ENCODE results near the gene CRIM1.

- TF ChIP-seq PHF8 (conservative IDR thresholded peaks at IDR 0.05; ENCODE audit: low read depth, low read length) (no peak), CTCF (IDR thresholded peaks at IDR 0.05; ENCODE audit: control extremely low read depth in 1 of 3, insufficient read depth in 1 of 3, low read depth in 1 of 3, low read length in 3 of 3) (no peak), TAF1 (IDR thresholded peaks at IDR 0.05; ENCODE audit: low read depth, low read length) (no peak), JUN (IDR thresholded peaks at IDR 0.05; ENCODE audit: low read depth, low read length) (no peak), POLR2AphosphoS5 (IDR thresholded peaks at IDR 0.05; ENCODE audit: low read depth, low read length) (no peak), JUND (IDR thresholded peaks at IDR 0.05; ENCODE audit: low read length) (no peak), CEBPB (IDR thresholded peaks at IDR 0.05; ENCODE audit: low read depth, low read length) (no peak), POLR2A (IDR thresholded peaks at IDR 0.05; ENCODE audit: control extremely low read depth in 1 of 2, low read depth in 2 of 2, low read length in 2 of 2) (no peak), MAX (IDR thresholded peaks at IDR 0.05) (no peak), CREB1 (IDR thresholded peaks at IDR 0.05) (no peak), RBBP5 (IDR thresholded peaks at IDR 0.05; ENCODE audit: borderline replicate concordance, low read depth, low read length) (no peak)
These were observed 122.8 kb downstream of the CRIM1 start for GRCh38 chr2:36478332-36478738.
